Measurements from ENCODE around the gene MOB3B. TPM values are rescaled to one million over a fixed set of nuclear protein-coding genes. Genes with fewer than 3 reads are reported as not detected.

Gene MOB3B
- total RNA-seq, 1 experiment from 2014 or later = not detected

- in situ Hi-C loops (cut with HindIII; ENCODE audit: low sequenced_read_pairs) = no loop called here
- no peak for DNase-seq (ENCODE audit: low spot score)
Measured at GRCh38 chr9:27495480-27496134, 34.0 kb downstream of the MOB3B start.

- in situ Hi-C loops (cut with HindIII; ENCODE audit: low sequenced_read_pairs) = no loop called here
- no peak for DNase-seq (ENCODE audit: low spot score)
Measured at GRCh38 chr9:27491154-27491553, 38.5 kb downstream of the MOB3B start.

GRCh38 chr9:27489087-27489876 is 40.3 kb downstream of the MOB3B start:
- in situ Hi-C loops (cut with HindIII; ENCODE audit: low sequenced_read_pairs) = no loop called here

GRCh38 chr9:27487927-27488326 is 41.7 kb downstream of the MOB3B start:
- no peak for DNase-seq (ENCODE audit: low spot score)
- in situ Hi-C loops (cut with HindIII; ENCODE audit: low sequenced_read_pairs) = no loop called here

More at GRCh38 chr9:27489087-27489876, 40.3 kb downstream of the MOB3B start:
- DNase-seq (ENCODE audit: low spot score) = no peak

GRCh38 chr9:27487128-27487640 is 42.4 kb downstream of the MOB3B start:
- DNase-seq (ENCODE audit: low spot score) = no peak
- in situ Hi-C loops (cut with HindIII; ENCODE audit: low sequenced_read_pairs) = no loop called here

GRCh38 chr9:27485158-27485557 is 44.5 kb downstream of the MOB3B start:
- no peak for DNase-seq (ENCODE audit: low spot score)
- in situ Hi-C loops (cut with HindIII; ENCODE audit: low sequenced_read_pairs) = no loop called here

GRCh38 chr9:27483576-27483975 is 46.0 kb downstream of the MOB3B start:
- in situ Hi-C loops (cut with HindIII; ENCODE audit: low sequenced_read_pairs) = no loop called here
- DNase-seq (ENCODE audit: low spot score) = no peak

GRCh38 chr9:27482709-27483108 is 46.9 kb downstream of the MOB3B start:
- in situ Hi-C loops (cut with HindIII; ENCODE audit: low sequenced_read_pairs) = no loop called here

GRCh38 chr9:27478322-27478721 is 51.3 kb downstream of the MOB3B start:
- DNase-seq (ENCODE audit: low spot score) = no peak
- in situ Hi-C loops (cut with HindIII; ENCODE audit: low sequenced_read_pairs) = no loop called here

More at GRCh38 chr9:27482709-27483108, 46.9 kb downstream of the MOB3B start:
- DNase-seq (ENCODE audit: low spot score) = no peak

- in situ Hi-C loops (cut with HindIII; ENCODE audit: low sequenced_read_pairs) = no loop called here
- DNase-seq (ENCODE audit: low spot score) = no peak
Measured at GRCh38 chr9:27476870-27477515, 52.6 kb downstream of the MOB3B start.

- in situ Hi-C loops (cut with HindIII; ENCODE audit: low sequenced_read_pairs) = no loop called here
- DNase-seq (ENCODE audit: low spot score) = no peak
Measured at GRCh38 chr9:27475057-27475595, 54.5 kb downstream of the MOB3B start.

GRCh38 chr9:27474305-27474704 is 55.3 kb downstream of the MOB3B start:
- in situ Hi-C loops (cut with HindIII; ENCODE audit: low sequenced_read_pairs) = no loop called here
- DNase-seq (ENCODE audit: low spot score) = no peak

GRCh38 chr9:27473111-27473529 is 56.5 kb downstream of the MOB3B start:
- in situ Hi-C loops (cut with HindIII; ENCODE audit: low sequenced_read_pairs) = no loop called here
- DNase-seq (ENCODE audit: low spot score) = peak; percentile 17

GRCh38 chr9:27472195-27472594 is 57.4 kb downstream of the MOB3B start:
- DNase-seq (ENCODE audit: low spot score) = peak; percentile 17
- in situ Hi-C loops (cut with HindIII; ENCODE audit: low sequenced_read_pairs) = no loop called here

- in situ Hi-C loops (cut with HindIII; ENCODE audit: low sequenced_read_pairs) = no loop called here
- DNase-seq (ENCODE audit: low spot score) = no peak
Measured at GRCh38 chr9:27471789-27472188, 57.8 kb downstream of the MOB3B start.

- in situ Hi-C loops (cut with HindIII; ENCODE audit: low sequenced_read_pairs) = no loop called here
- DNase-seq (ENCODE audit: low spot score) = no peak
Measured at GRCh38 chr9:27471366-27471765, 58.2 kb downstream of the MOB3B start.

GRCh38 chr9:27470291-27470856 is 59.2 kb downstream of the MOB3B start:
- in situ Hi-C loops (cut with HindIII; ENCODE audit: low sequenced_read_pairs) = no loop called here
- DNase-seq (ENCODE audit: low spot score) = no peak

GRCh38 chr9:27469550-27469949 is 60.1 kb downstream of the MOB3B start:
- DNase-seq (ENCODE audit: low spot score) = no peak
- in situ Hi-C loops (cut with HindIII; ENCODE audit: low sequenced_read_pairs) = no loop called here

GRCh38 chr9:27468462-27469110 is 61.0 kb downstream of the MOB3B start:
- no peak for DNase-seq (ENCODE audit: low spot score)
- in situ Hi-C loops (cut with HindIII; ENCODE audit: low sequenced_read_pairs) = no loop called here
